ENCODE data around the gene PCNX2. TPM values are rescaled to one million over a fixed set of nuclear protein-coding genes. Genes with fewer than 3 reads are reported as not detected.

PCNX2 gene, protein sequence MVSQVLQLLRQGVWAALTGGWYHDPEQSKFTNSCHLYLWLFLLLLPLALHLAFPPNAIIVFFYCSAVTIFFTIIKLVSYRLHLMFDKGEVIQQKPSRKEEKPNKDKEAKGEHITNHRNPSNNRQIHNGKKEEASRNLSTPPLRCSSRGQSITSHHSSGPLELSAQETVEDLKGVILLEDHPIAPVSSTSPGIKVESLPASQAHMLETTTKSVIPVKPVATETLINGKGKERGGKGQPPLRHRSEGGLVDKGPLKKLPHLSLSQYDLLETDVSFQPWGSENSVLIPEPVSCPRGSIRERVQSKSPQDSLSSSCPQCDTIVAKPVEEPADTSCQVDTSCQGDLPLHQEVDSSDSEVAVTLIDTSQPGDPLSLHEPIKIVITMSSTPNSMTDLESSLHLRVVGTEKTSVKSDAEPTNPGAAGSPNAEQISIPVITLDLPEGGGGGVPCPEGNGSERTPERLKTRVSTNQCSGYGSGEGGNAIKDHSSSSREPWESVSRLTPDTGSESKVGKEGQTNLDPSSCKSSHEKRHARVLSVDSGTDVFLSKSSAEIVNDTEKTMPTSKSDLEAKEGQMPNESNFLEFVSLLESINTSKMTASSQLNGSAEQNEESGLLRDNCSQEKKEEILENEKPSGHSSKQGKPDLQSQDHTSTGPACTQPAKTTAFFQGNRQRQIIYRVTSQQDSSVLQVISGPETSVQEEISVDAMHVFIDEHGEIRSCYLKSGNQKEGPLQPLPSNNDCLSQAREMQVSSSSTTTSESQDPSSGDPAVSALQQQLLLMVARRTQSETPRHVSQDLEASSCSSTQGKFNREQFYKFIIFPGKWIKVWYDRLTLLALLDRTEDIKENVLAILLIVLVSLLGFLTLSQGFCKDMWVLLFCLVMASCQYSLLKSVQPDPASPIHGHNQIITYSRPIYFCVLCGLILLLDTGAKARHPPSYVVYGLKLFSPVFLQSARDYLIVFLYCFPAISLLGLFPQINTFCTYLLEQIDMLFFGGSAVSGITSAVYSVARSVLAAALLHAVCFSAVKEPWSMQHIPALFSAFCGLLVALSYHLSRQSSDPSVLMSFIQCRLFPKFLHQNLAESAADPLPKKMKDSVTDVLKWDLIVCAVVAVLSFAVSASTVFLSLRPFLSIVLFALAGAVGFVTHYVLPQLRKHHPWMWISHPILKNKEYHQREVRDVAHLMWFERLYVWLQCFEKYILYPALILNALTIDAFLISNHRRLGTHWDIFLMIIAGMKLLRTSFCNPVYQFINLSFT (N-terminal part only)
- 29.7 and 31.2 TPM in 2 replicates for total RNA-seq (2012; rRNA removed)

DNA sequence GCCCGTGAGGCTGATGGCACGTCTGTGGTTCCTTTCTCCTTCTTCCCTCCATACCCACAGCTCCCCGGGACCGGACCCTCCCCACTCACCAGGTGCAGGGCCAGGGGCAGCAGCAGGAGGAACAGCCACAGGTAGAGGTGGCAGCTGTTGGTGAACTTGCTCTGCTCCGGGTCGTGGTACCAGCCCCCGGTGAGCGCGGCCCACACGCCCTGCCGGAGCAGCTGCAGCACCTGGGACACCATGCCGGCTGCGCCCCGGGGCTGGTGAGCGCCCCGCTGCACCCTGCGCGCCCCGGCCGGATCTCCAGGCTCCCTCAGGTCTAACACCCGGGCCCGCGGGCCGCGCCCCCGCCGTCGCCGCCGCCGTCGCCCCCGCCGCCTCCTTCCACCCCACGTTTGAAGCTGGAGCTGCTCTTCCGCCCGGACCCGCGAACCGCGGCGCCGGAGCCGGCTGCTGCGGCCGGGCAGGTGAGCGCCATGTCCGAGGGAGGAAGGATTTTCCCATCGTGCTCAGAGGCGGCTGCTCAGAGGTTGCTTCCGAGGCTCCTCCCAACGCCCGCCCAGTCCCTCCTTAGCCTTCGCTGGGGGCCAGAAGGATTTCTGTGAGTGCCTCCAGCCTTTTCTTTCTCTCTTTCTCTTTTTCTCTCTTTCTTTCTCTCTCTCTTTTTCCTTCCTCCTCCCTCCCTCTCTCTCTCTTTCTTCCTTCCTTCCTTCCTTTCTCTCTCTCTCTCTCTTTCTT lies at the start of gene PCNX2:
Gene PCNX2, minus strand, starts transcription at position 489 of the 738 bp plus-strand sequence. Its CDS starts 247 bp downstream, at position 242.
- Histone ChIP-seq H3K36me3 (ENCODE audit: insufficient read depth, low read length) (no peaks in the 10 kb centered on the region), H3K4me1 (ENCODE audit: control insufficient read depth, insufficient read depth, low read length) (peaks cover 20% of the 10 kb centered on the region), H3K9ac (ENCODE audit: low read depth, low read length) (peak within 1 kb of the TSS; percentile 80), H3K4me3 (ENCODE audit: low read length) (peak within 1 kb of the TSS; percentile 87), H3K9me3 (replicated peaks; ENCODE audit: low read length) (no peaks in the 10 kb centered on the region), H3K27me3 (ENCODE audit: control insufficient read depth, insufficient read depth, low read length) (no peaks in the 10 kb centered on the region), H3K4me2 (ENCODE audit: low read length) (peak within 1 kb of the TSS; percentile 95)

DNA sequence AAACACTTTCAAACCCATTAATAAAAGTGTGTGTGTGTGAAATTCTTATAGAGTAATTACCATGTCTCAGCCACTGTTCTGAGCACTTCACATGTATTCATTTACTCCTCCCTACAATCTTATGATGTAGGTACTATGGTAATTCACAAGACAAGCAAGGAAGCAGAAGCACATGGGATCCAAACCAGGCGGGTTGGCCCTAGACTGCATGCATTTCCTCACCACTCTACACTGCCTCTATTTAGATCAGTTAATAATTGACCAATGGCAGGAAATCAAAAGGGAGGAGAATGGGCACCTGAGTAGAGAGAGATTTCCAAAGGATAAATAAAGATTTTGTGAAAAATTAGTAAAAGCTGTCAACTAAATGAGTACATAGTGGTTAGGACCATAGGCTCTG lies 47.7 kb upstream of the PCNX2 start:
- Histone ChIP-seq H3K36me3 (ENCODE audit: insufficient read depth, low read length) (no peaks in the 10 kb centered on the region), H3K4me2 (ENCODE audit: low read length) (no peak overlapping the region), H3K27me3 (ENCODE audit: control insufficient read depth, insufficient read depth, low read length) (no peaks in the 10 kb centered on the region), H3K9me3 (replicated peaks; ENCODE audit: low read length) (no peaks in the 10 kb centered on the region), H3K4me1 (ENCODE audit: control insufficient read depth, insufficient read depth, low read length) (no peaks in the 10 kb centered on the region), H3K4me3 (ENCODE audit: low read length) (no peak overlapping the region), H3K9ac (ENCODE audit: low read depth, low read length) (no peak overlapping the region)

DNA sequence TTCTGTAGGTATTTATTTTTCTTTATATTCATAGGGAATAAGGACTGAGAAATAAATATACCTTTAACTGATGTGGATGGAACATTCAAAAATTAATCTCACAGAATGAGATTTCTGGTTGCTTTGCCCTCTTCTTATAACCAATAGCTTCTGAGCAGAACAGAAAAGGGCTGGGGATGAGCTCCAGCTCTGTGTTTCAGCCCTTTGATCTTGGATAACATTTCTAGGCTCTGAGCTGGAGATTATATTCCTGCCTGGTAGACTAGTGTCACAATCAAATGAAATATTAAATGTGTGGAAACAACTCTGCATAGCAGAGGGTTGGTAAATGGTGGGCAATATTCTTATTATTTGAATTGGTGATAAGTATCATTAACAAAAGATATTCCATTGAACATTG lies 46.6 kb upstream of the PCNX2 start:
- Histone ChIP-seq H3K9ac (ENCODE audit: low read depth, low read length) (no peak overlapping the region), H3K9me3 (replicated peaks; ENCODE audit: low read length) (no peaks in the 10 kb centered on the region), H3K27me3 (ENCODE audit: control insufficient read depth, insufficient read depth, low read length) (no peaks in the 10 kb centered on the region), H3K4me2 (ENCODE audit: low read length) (no peak overlapping the region), H3K4me3 (ENCODE audit: low read length) (no peak overlapping the region), H3K36me3 (ENCODE audit: insufficient read depth, low read length) (no peaks in the 10 kb centered on the region), H3K4me1 (ENCODE audit: control insufficient read depth, insufficient read depth, low read length) (no peaks in the 10 kb centered on the region)

DNA sequence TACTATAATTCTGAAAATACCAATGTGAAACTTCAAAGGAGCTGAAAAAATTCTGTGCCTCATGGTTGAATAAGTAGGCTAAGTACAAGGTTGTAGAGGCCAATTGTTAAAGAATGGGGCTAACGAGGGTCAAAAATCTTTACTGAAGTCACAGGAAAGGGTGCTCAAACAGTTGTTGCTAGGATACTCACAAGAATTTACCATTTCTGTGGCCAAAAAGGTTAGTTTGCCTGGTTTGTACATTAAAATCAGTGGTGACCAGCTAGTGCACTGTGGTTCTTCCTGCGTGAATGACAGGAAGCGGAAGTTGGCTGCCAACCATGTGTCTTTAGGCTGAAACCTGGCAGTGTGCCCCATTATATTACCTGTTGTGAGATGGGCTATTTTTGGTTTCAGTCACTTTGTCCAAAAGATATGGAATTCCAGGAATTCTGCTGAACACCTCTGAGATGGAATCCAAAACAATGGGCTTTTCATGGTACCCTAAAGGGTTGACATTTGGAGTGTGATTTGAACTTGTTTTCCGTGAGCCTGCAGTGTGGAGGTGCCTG lies 45.5 kb upstream of the PCNX2 start:
- Histone ChIP-seq H3K4me1 (ENCODE audit: control insufficient read depth, insufficient read depth, low read length) (no peaks in the 10 kb centered on the region), H3K9ac (ENCODE audit: low read depth, low read length) (no peak overlapping the region), H3K9me3 (replicated peaks; ENCODE audit: low read length) (no peaks in the 10 kb centered on the region), H3K36me3 (ENCODE audit: insufficient read depth, low read length) (no peaks in the 10 kb centered on the region), H3K4me2 (ENCODE audit: low read length) (no peak overlapping the region), H3K27me3 (ENCODE audit: control insufficient read depth, insufficient read depth, low read length) (no peaks in the 10 kb centered on the region), H3K4me3 (ENCODE audit: low read length) (no peak overlapping the region)

DNA sequence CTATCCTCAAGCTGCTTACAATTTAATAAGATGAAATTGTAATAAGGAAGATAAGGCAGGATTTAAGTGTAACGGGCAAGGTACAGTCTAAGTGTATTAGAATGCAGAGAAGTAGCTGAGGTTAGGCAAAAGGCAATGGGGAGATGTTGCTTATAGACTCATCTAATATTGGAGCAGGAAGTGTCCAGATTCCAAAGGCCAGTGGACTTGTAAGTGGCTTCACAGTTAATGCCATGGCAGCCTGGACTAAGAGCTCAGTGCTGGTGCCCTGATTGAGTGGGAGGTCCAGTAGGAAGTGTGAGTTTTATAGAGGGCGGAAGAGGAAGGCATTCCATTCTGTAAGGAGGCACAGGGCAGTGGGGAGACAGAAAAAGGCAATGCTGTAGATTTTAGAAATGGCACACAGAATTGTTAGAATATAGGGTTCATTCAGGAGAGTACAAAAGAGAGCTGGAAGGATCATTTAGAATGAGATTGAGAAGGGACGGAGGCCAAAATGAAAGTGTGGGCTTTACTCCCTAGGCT lies 44.6 kb upstream of the PCNX2 start:
- Histone ChIP-seq H3K9ac (ENCODE audit: low read depth, low read length) (no peak overlapping the region), H3K4me3 (ENCODE audit: low read length) (no peak overlapping the region), H3K4me1 (ENCODE audit: control insufficient read depth, insufficient read depth, low read length) (no peaks in the 10 kb centered on the region), H3K27me3 (ENCODE audit: control insufficient read depth, insufficient read depth, low read length) (no peaks in the 10 kb centered on the region), H3K36me3 (ENCODE audit: insufficient read depth, low read length) (no peaks in the 10 kb centered on the region), H3K4me2 (ENCODE audit: low read length) (no peak overlapping the region), H3K9me3 (replicated peaks; ENCODE audit: low read length) (no peaks in the 10 kb centered on the region)

DNA sequence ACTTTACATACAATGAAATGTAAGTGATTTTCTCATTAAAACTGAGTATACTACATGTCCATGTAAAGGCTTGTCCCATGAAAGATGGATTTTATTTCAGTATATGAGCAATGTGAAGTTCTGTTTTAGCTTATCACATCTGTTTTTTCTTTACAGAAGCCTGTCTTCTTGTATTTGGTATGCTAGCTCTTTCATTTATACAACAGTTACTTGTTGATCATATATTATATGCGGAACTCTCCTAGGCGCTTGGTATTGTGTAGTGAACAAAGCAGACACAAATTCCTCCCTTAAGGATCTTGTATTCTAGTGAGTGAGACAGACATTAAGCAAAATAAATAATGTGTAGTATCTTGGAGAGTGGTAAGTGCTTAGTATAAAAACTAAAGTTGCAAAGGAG lies 42.6 kb upstream of the PCNX2 start:
- Histone ChIP-seq H3K4me3 (ENCODE audit: low read length) (no peak overlapping the region), H3K9me3 (replicated peaks; ENCODE audit: low read length) (no peaks in the 10 kb centered on the region), H3K9ac (ENCODE audit: low read depth, low read length) (no peak overlapping the region), H3K36me3 (ENCODE audit: insufficient read depth, low read length) (no peaks in the 10 kb centered on the region), H3K4me1 (ENCODE audit: control insufficient read depth, insufficient read depth, low read length) (no peaks in the 10 kb centered on the region), H3K4me2 (ENCODE audit: low read length) (no peak overlapping the region), H3K27me3 (ENCODE audit: control insufficient read depth, insufficient read depth, low read length) (no peaks in the 10 kb centered on the region)

DNA sequence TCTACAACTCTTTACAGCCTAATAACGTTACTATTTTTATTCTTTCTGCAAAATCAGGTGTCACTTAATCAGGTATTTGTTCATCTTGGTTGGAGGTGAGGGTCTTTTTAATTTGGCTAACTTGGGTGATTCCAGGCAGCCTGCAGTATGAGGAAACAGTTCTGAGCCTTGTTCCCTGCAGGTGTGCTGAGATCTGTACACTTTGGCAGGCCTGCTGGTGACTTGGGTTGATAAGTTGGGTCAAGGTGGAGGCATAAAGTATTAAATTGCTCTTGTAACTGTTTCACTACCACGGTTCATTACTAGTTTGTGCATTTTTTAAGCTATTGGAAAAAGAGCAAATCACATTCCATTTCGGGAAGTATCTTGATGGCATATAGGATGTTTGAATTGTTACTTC lies 42.0 kb upstream of the PCNX2 start:
- no peaks in the 10 kb centered on the region for H3K4me1 ChIP-seq (ENCODE audit: control insufficient read depth, insufficient read depth, low read length)
- no peaks in the 10 kb centered on the region for H3K36me3 ChIP-seq (ENCODE audit: insufficient read depth, low read length)
- no peak overlapping the region for H3K4me2 ChIP-seq (ENCODE audit: low read length)

DNA sequence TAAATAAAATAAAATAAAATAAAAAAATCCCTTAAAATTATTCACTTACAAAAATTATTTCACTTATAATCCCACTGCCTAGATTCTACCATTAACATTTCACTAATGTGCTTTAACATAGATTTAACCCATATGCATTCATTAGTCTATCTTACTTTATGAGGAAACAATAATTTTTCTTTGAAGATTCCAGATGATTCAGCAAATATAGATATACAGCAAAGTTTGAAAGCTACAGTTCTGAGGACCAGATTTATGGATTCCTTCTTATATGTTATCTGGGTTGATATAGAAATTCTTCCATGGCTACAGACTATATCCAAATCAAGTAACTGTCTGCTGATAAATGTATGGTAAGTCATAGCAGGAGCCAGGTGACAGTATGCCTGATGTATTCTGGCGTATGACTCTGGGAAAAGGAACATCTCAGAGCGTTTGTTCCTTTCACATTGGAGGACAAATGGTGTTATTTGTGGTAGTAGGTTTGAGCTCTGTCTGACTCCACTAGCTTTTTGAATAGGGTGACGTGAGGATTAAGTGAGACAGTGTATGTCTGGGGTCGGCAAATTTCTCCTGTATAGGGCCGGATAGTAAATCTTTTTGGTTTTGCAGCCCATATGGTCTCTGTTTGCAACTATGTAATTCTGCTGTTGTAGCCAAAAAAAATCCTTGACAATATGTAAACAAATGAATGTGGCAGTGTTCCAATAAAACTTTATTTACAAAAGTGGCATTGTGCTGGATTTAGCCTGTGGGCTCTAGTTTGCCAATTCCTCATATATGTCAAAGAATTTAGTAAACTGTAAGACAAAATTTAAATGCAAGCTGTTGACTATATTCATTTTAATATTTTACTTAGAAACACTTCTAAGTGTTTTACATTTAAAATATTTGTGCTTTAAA lies 41.3 kb upstream of the PCNX2 start:
- H3K4me1 ChIP-seq (ENCODE audit: control insufficient read depth, insufficient read depth, low read length), result no peaks in the 10 kb centered on the region
- no peaks in the 10 kb centered on the region for H3K27me3 ChIP-seq (ENCODE audit: control insufficient read depth, insufficient read depth, low read length)
- no peaks in the 10 kb centered on the region for H3K9me3 ChIP-seq (replicated peaks; ENCODE audit: low read length)

More for the DNA sequence above, 42.0 kb upstream of the PCNX2 start:
- Histone ChIP-seq H3K27me3 (ENCODE audit: control insufficient read depth, insufficient read depth, low read length) (no peaks in the 10 kb centered on the region), H3K4me3 (ENCODE audit: low read length) (no peak overlapping the region), H3K9me3 (replicated peaks; ENCODE audit: low read length) (no peaks in the 10 kb centered on the region), H3K9ac (ENCODE audit: low read depth, low read length) (no peak overlapping the region)

DNA sequence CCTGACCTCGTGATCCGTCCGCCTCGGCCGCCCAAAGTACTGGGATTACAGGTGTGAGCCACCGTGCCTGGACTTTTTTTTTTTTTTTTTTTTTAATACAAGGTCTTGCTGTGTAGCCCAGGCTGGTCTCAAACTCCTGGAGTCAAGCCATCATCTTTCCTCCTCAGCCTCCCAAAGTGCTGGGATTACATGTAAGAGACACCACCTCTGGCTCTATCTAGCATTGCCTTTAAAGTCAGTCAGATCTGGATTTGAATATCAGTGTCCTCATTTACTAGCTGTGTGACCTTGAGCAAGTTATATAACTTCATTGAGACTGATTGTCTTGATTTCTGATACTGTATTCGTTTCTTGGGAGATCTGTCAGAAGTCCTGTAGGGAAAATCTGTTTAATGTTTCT lies 38.6 kb upstream of the PCNX2 start:
- Histone ChIP-seq H3K9me3 (replicated peaks; ENCODE audit: low read length) (no peaks in the 10 kb centered on the region), H3K36me3 (ENCODE audit: insufficient read depth, low read length) (no peaks in the 10 kb centered on the region), H3K4me2 (ENCODE audit: low read length) (no peak overlapping the region), H3K4me3 (ENCODE audit: low read length) (no peak overlapping the region), H3K4me1 (ENCODE audit: control insufficient read depth, insufficient read depth, low read length) (no peaks in the 10 kb centered on the region), H3K27me3 (ENCODE audit: control insufficient read depth, insufficient read depth, low read length) (peaks cover under 1% of the 10 kb centered on the region), H3K9ac (ENCODE audit: low read depth, low read length) (no peak overlapping the region)

More for the DNA sequence above, 41.3 kb upstream of the PCNX2 start:
- H3K36me3 ChIP-seq (ENCODE audit: insufficient read depth, low read length), result no peaks in the 10 kb centered on the region
- H3K4me2 ChIP-seq (ENCODE audit: low read length), result no peak overlapping the region
- H3K4me3 ChIP-seq (ENCODE audit: low read length), result no peak overlapping the region
- no peak overlapping the region for H3K9ac ChIP-seq (ENCODE audit: low read depth, low read length)

DNA sequence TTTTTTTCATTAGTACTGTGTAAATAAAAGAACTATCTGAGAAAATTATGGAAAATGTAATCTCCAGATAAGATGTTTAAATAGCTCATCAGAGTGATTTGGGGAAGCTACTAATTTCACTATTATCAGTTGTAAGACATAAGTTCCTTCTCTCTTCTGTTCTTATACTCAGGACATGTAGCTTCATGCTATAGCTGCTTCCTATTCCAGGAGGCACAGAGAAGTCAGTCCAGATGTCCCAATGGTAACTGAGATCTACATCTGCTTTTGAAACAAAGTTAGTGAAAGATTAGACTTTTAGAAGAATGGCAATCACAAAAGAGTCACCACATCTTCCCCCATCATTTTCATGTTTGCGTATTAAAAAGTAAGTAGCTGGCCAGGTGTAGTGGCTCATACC lies 37.6 kb upstream of the PCNX2 start:
- H3K36me3 ChIP-seq (ENCODE audit: insufficient read depth, low read length), result no peaks in the 10 kb centered on the region
- no peak overlapping the region for H3K4me3 ChIP-seq (ENCODE audit: low read length)
- no peak overlapping the region for H3K9ac ChIP-seq (ENCODE audit: low read depth, low read length)
- no peaks in the 10 kb centered on the region for H3K9me3 ChIP-seq (replicated peaks; ENCODE audit: low read length)
- H3K27me3 ChIP-seq (ENCODE audit: control insufficient read depth, insufficient read depth, low read length), result peaks cover 9% of the 10 kb centered on the region
- peaks cover 8% of the 10 kb centered on the region for H3K4me1 ChIP-seq (ENCODE audit: control insufficient read depth, insufficient read depth, low read length)
- no peak overlapping the region for H3K4me2 ChIP-seq (ENCODE audit: low read length)

All from skeletal muscle satellite cell (primary cell).